Measurements from ENCODE around the gene FHDC1.

Gene FHDC1

GRCh38 chr4:153014460-153014859, 78.3 kb downstream of the FHDC1 start:
- no peak for DNase-seq

GRCh38 chr4:153016592-153016991, 80.5 kb downstream of the FHDC1 start:
- DNase-seq = no peak

- no peak for DNase-seq
These were observed 81.9 kb downstream of the FHDC1 start for GRCh38 chr4:153018031-153018430.

GRCh38 chr4:153018684-153019083, 82.6 kb downstream of the FHDC1 start:
- DNase-seq = no peak

GRCh38 chr4:153019906-153020305, 83.8 kb downstream of the FHDC1 start:
- no peak for DNase-seq

- no peak for DNase-seq
These were observed 84.3 kb downstream of the FHDC1 start for GRCh38 chr4:153020457-153020856.

GRCh38 chr4:153021276-153021675, 85.2 kb downstream of the FHDC1 start:
- no peak for DNase-seq

GRCh38 chr4:153022241-153022715, 86.2 kb downstream of the FHDC1 start:
- DNase-seq = no peak

- DNase-seq = no peak
These were observed 87.0 kb downstream of the FHDC1 start for GRCh38 chr4:153023139-153023538.

- no peak for DNase-seq
These were observed 87.7 kb downstream of the FHDC1 start for GRCh38 chr4:153023692-153024394.

GRCh38 chr4:153024466-153024865, 88.3 kb downstream of the FHDC1 start:
- DNase-seq = no peak

GRCh38 chr4:153025406-153025805, 89.3 kb downstream of the FHDC1 start:
- no peak for DNase-seq

- DNase-seq = no peak
These were observed 90.6 kb downstream of the FHDC1 start for GRCh38 chr4:153026591-153027346.

- no peak for DNase-seq
These were observed 91.7 kb downstream of the FHDC1 start for GRCh38 chr4:153027866-153028265.

- DNase-seq = no peak
These were observed 92.4 kb downstream of the FHDC1 start for GRCh38 chr4:153028535-153028934.
